ENCODE measurements around the gene HPD. TPM values are rescaled to one million over a fixed set of nuclear protein-coding genes. Genes with fewer than 3 reads are reported as not detected.
"Not testable (repeated sequence)": the region's sequence is repeated elsewhere in the genome, so short reads cannot be mapped to it uniquely, and the experiment has no call there.

Gene HPD
- total RNA-seq, 3 donors from 2014 or later: 0.63 to 1.0 TPM; not detected in 1

- Histone ChIP-seq H3K4me1 (ENCODE audit: low read depth) (peaks cover 77% of the 10 kb centered on the region), H3K9me3 (no peaks in the 10 kb centered on the region), H3K36me3 (ENCODE audit: low read depth) (peaks cover 3% of the 10 kb centered on the region), H3K4me3 (peak overlapping the region; percentile 42)
- DNase-seq (peak; percentile 95 to 98 (median 97)), ATAC-seq (peak; percentile 69)
- TF ChIP-seq, protein P1, sequence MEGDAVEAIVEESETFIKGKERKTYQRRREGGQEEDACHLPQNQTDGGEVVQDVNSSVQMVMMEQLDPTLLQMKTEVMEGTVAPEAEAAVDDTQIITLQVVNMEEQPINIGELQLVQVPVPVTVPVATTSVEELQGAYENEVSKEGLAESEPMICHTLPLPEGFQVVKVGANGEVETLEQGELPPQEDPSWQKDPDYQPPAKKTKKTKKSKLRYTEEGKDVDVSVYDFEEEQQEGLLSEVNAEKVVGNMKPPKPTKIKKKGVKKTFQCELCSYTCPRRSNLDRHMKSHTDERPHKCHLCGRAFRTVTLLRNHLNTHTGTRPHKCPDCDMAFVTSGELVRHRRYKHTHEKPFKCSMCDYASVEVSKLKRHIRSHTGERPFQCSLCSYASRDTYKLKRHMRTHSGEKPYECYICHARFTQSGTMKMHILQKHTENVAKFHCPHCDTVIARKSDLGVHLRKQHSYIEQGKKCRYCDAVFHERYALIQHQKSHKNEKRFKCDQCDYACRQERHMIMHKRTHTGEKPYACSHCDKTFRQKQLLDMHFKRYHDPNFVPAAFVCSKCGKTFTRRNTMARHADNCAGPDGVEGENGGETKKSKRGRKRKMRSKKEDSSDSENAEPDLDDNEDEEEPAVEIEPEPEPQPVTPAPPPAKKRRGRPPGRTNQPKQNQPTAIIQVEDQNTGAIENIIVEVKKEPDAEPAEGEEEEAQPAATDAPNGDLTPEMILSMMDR (IDR thresholded peaks at IDR 0.05): peak; percentile 100
- intact Hi-C loops (cut with DNase I, micrococcal nuclease): no loop called here
These were observed 64.7 kb downstream of the HPD start for GRCh38 chr12:121793838-121794533.

GRCh38 chr12:121793440-121793837, 65.2 kb downstream of the HPD start, which contains the start of gene RHOF:
TSS of gene RHOF (minus strand) at chr12:121793688. CDS start at chr12:121793633, 55 bp downstream.
- ATAC-seq (peak; percentile 42), DNase-seq (peak; percentile 70 to 83 (median 78))
- TF ChIP-seq, protein P1 (IDR thresholded peaks at IDR 0.05): no peak
- Histone ChIP-seq H3K4me3 (peak within 1 kb of the TSS; percentile 42), H3K36me3 (ENCODE audit: low read depth) (peaks cover 3% of the 10 kb centered on the region), H3K4me1 (ENCODE audit: low read depth) (peaks cover 72% of the 10 kb centered on the region), H3K9me3 (no peaks in the 10 kb centered on the region)
- intact Hi-C loops (cut with DNase I, micrococcal nuclease): no loop called here

DNA sequence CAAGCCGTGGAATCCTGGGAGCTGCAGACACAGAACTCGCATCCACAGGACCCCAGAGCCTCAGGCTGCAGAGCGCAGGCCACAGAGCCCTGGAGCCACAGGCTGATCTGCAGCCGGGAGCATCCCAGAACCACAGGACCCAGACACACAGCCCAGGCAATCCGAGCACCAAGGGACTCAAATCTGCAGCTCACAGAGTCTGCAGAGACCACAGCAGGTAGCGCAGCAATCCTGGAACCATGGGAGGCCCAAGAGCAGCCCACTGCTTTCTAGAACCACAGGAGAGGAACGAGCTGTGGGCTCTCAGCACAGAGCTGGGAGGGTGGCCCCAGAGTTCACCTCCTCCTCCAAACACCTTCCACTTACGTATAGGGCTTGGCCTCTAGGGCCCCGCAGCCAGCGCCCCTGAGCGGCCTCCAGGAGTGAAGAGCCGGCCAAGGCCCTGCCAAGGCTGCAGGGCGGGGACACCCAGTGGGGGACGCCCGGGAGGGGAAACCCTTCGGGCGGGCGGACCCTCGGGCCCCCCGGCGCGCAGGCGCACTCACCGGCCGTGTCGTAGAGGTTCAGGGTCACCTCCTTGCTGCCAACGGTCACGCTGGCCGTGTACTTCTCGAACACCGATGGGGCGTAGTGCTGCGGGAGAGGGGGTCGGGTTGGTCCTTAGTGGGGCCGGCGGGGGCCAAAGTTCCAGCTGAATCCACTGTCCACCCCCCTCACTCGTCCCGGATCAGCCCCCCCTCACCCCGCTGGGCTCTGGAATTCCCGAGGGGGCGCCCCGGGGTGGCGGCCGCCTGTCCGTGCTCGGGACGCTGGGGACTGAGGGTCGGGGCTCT, 65.8 kb downstream of the HPD start:
- TF ChIP-seq, protein P1 (IDR thresholded peaks at IDR 0.05): no peak
- ATAC-seq: peak; percentile 2
- no peaks in the 10 kb centered on the region for H3K9me3 ChIP-seq
- intact Hi-C loops (cut with DNase I, micrococcal nuclease): no loop called here
- peaks cover 3% of the 10 kb centered on the region for H3K36me3 ChIP-seq (ENCODE audit: low read depth)
- peak; percentile 45 to 84 (median 71) for DNase-seq
- peaks cover 66% of the 10 kb centered on the region for H3K4me1 ChIP-seq (ENCODE audit: low read depth)
- peak overlapping the region; percentile 42 for H3K4me3 ChIP-seq

- DNase-seq: peak; percentile 71 to 81 (median 76)
- peak; percentile 18 for ATAC-seq
- Histone ChIP-seq H3K4me1 (ENCODE audit: low read depth) (peaks cover 60% of the 10 kb centered on the region), H3K36me3 (ENCODE audit: low read depth) (peaks cover under 1% of the 10 kb centered on the region), H3K4me3 (peak overlapping the region; percentile 42), H3K9me3 (no peaks in the 10 kb centered on the region)
- intact Hi-C loops (cut with DNase I, micrococcal nuclease): no loop called here
- TF ChIP-seq, protein P1 (IDR thresholded peaks at IDR 0.05): no peak
These were observed 66.7 kb downstream of the HPD start for GRCh38 chr12:121791671-121792551.

DNA sequence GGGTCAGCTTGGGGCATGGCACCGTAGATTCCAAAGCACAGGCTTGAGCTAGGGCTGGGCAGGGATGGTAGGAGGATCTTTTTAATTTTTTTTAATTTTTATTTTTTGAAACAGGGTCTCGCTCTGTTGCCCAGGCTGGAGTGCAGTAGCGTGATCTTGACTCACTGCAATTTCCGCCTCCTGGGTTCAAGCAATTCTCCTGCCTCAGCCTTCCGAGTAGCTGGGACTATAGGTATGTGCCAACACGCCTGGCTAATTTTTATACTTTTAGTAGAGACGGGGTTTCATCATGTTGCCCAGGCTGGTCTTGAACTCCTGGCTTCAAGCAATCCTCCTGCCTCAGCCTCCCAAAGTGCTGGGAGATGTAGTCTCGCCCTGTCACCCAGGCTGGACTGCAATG, 67.9 kb downstream of the HPD start:
- H3K4me3 ChIP-seq; DNase-seq; H3K36me3 ChIP-seq (ENCODE audit: low read depth); ATAC-seq; H3K9me3 ChIP-seq; intact Hi-C loops (cut with DNase I, micrococcal nuclease): not testable (repeated sequence)
- peaks cover 51% of the 10 kb centered on the region for H3K4me1 ChIP-seq (ENCODE audit: low read depth)
